NCI-H2029 treated with DMSO at 0.1 percent for 48 hours (cell line): ENCODE results near the gene SCAPER.
"Not testable (repeated sequence)": the region's sequence is repeated elsewhere in the genome, so short reads cannot be mapped to it uniquely, and the experiment has no call there.

Source experiments
- DNase-seq: peaks from one replicate; lab custom pipeline; 2025; lab: John Stamatoyannopoulos, UW

Gene SCAPER

DNA sequence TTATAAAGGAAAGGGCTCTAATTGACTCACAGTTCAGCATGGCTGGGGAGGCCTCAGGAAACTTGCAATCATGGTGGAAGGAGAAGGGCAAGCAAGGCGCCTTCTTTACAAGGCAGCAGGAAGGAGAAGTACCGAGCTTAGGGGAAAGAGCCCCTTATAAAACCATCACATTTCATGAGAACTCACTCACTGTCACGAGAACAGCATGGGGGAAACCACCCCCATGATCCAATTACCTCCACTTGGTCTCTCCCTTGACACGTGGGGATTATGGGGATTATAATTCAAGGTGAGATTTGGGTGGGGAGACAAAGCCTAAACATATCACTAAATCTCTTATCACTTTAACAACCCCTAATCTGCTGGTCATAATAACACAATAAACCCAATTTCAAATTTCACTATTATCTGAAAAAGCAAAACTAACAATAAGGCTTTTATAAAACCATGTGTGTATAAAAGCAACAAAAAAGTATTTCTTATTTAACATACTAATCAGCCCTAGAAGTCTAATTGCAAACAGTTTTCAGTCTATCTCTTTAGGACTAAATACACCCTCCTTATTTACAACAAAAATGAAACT lies 43.2 kb downstream of the SCAPER start:
- no peak for DNase-seq

DNA sequence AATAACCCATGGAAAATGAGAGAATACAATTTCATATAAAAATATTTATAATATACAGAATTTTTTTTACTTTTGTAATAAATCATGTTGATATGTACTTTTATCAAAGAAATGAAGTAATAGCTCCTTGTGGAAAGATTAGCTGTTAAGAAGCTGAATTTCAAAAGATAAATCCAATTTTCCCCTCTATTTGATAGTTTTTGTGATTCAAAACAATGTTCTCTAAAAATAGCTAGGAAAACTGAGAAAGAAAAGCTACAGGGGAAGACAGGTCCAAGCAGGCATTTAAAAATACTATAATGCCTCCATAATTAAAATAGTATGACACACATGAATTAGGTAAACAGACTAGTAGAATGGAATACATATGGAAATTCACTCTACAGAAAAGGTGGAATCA lies 44.9 kb downstream of the SCAPER start:
- no peak for DNase-seq

- DNase-seq = not testable (repeated sequence)
Observed at GRCh38 chr15:76850367-76850766, 54.8 kb downstream of the SCAPER start.

- DNase-seq = no peak
Observed at GRCh38 chr15:76846782-76847181, 58.4 kb downstream of the SCAPER start.

- DNase-seq = no peak
Observed at GRCh38 chr15:76844096-76844495, 61.0 kb downstream of the SCAPER start.

DNA sequence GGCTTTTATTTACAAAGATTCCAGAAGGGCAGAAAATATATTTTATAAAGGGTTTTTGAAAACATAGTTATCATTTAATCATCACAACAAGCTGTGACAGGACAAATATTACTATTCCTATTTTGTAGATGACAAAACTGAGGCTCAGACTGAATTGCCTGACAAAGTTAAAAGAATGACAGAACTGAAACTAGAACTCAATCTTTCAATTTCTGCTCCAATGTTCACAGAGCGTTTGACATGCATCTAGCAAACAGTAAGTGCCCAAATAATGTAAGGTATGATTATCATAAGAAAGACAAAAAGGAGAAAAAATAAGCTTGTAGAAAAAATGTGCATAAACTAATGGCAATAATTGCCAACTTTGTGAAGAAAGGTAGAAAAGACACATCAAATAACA lies 61.9 kb downstream of the SCAPER start:
- DNase-seq = no peak

DNA sequence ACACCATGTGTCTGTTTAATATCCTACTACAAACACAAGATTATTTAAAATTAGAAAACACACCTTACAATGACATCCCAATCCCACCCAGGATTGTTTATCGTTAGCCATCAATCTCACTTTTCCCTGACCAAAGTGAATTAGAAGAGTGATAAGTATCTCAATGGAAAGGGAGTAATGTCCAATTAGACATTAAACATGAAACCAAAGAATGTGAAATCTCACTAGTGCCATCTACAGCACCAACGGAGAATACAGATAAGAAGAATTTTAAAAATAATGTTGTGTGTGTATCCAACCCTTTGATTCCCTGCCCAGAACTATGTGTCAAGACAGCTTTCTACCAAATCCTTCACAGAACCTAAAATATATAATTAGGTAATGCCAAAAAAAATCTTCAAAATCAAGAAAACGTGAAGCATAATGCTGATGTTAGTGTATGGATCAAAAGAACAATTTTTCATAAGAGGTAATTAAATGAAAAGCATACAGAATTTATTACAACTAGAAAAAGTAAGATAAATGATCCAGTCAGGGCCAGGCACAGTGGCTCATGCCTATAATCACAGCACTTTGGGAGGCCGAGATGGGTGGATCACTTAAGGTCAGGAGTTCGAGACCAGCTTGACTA lies 64.2 kb downstream of the SCAPER start:
- peak; percentile 18 for DNase-seq

DNA sequence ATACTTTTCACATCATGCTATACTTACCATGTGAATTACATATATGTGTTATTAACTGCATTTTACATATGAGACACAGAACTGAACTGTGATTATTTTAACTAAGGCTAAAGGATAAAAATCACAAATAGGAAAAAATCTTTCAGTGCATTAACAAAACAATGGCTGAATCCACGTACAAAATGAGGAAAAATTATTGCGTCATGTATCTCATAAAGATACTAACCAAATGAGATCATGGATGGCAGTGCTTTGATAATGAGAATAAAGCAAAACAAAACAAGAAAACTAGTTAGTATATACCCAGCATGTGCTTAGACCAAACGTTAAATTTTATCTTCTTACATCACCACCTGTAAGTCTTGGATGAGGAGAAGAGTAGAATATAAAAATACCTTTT lies 66.0 kb downstream of the SCAPER start:
- no peak for DNase-seq

DNA sequence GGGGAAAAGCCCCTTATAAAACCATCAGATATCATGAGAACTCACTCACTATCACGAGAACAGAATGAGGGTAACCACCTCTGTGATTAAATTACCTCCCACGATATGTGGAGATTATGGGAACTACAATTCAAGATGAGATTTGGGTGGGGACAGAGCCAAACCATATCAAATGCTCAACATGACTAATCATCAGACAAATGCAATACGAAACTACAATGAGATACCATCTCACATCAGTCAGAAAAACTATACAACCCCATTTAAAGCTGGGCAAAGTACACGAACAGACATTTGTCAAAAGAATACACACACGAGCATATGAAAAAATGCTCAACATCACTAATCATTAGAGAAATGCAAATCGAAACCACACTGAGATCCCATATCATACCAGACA lies 67.7 kb downstream of the SCAPER start:
- DNase-seq = no peak

DNA sequence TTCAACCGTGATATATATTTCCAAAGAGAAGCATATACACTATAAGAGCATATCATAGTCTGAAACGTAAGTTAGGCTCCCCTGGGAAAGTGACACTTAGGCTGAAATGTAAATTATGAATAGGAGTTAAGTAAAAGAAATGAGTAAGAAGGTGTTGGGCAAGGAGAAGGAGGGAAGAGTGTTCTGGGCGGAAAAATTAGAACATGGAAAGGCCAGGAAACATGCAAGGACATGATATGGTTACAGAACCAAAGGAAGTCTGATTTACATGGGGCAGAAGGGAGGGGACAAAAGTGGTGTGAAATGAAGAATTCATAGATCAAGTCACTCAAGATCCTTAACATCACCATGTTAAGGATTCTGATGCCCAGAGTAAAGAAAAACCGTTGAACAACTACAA lies 75.2 kb downstream of the SCAPER start:
- no peak for DNase-seq

- peak; percentile 61 for DNase-seq
Observed at GRCh38 chr15:76823890-76824289, 81.2 kb downstream of the SCAPER start.

- DNase-seq = no peak
Observed at GRCh38 chr15:76823303-76823702, 81.8 kb downstream of the SCAPER start.

- DNase-seq = not testable (repeated sequence)
Observed at GRCh38 chr15:76818926-76819325, 86.2 kb downstream of the SCAPER start.

GRCh38 chr15:76815421-76815820 lies 89.7 kb downstream of the SCAPER start:
- no peak for DNase-seq

GRCh38 chr15:76812381-76812780 lies 92.8 kb downstream of the SCAPER start:
- DNase-seq = no peak

DNA sequence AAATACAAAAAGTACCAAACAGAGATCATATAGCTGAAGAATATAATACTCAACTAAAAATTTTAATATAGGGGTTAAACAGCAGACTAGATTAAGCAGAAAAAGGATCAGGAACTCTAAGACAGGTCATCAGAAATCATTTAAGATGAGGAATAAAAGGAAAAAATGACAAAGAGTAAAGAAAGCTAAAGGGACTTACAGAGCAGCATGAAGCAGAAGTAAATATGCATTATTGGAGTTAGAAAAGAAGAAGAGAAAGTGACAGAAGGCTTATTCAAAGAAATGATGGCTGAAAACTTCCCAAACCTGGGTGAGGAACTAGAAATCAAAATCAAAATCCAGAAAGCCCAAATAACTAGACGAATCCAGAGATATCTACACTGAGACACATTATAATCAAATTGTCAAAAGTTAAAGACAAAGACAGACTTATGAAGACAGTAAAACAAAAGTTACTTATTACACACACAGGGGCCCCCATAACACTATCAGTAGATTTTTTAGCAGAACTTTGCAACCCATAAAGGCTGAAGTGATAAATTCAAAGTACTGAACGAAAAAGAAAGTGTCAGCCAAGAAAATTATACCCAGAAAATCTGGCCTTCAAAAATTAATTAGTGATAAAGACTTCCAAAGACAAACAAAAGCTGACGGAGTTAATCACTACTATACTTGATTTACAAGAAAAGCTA lies 95.6 kb downstream of the SCAPER start:
- DNase-seq = no peak

DNA sequence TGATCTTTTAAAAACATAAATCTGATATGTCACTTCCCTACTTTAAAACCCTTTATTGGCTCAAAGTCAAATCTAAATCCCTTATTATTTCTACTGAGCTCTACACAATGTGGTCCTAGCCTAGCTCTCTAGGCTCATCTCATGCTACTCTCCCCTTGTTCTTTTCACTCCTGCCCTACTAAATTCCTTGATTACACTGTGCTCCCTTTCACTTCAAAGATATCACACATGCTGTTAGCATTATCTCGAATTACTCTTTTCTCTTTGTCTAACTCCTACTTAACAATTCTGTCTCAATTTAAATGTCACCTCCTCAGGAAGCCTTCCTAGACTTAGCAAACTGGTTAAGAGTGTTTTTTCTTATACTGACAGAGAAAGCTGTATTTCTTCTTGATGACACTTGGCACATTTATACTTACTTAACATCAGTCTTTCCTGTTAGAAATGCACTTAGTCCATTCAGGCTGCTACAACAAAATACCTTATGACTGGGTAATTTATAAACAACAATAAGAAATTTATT lies 102.0 kb downstream of the SCAPER start:
- no peak for DNase-seq

DNA sequence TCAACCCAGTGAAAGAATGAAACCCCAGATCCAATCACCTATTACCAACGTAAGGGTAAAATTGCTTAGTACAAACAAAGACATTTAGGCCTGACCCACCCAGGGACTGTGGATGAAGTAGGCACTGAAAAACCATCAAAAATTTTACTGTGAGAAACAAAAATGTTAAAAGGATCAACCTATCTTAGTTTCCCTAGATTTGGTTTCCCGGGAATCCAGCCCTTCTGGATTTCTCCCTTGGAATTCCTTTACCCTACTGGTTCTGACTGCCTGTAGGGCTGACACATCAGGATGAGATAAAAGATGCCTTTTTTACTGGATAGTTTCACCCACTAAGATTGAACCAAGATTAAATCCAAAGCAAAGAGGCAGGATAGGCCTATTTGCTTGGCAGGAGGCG lies 102.7 kb downstream of the SCAPER start:
- no peak for DNase-seq

GRCh38 chr15:76799760-76800159 lies 105.4 kb downstream of the SCAPER start:
- DNase-seq = no peak

DNA sequence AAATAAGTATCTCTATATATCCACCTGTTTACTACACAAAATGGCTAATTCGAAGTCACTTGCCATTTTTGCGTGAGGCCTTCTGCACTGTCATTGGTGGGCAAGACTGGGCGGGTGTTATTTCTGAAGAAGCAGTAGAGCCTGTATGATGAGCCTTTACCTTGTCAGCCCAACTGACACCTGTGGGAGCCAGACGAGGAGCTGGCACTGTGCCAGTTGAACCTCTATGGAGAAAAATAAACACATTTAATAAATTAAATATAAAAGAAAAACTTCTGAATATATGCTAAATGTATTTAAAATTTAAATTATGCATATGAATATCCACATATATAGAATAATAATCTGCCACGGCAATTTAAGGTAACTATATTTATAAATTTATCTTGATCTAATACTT lies 109.9 kb downstream of the SCAPER start:
- DNase-seq = no peak

DNA sequence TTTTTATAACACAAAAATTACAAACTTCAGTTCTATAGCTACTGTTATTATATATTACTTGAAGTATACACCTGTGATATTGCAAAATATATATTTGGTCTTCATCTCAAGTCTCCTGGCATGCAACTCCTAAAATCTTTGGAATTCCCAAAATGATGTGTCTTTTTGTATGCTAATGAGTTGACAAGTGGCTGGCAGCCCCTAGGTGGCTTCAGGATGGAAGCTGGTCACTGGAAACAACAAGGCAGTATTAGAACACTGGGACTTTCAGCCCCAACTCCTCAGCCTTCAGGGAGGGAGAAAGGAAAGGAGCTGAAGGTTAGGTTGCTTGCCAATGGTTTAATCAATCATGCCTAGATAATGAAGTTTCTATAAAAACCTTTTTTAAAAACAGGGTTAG lies 112.0 kb downstream of the SCAPER start:
- no peak for DNase-seq

DNA sequence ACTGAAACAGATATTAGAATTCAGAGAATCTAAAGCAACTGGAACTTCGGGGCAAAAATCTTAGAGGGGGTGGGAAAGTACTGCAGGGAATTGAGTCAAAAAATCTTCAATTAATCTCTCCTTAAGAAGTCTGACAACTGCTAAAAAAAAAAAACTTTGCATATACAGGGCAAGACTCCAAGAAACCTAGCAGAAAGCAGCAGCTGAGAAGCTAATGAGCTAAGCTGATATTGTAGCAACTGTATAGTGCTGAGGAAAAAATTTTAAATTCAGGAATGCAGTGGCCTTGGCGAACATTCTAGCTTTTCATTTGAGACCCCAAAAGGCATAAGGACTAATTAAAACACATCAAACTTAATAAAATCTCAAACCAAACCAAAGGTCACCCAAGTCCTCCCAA lies 113.6 kb downstream of the SCAPER start:
- DNase-seq = no peak

DNA sequence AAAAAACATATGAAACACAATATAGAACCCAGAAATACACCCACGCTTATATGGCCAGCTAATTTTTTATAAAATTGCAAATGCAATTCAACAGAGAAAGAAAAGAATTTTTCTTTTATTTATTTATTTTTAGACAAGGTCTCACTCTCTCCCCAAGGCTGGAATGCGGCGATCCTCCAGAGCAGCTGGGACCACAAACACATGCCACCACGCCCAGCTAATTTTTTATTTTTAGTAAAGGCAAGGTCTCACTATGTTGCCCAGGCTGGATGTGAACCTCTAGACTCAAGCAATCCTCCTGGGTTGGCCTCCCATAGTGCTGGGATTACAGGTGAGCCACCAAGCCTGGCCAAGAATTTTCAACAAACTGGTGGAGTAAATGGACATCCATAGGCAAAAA lies 117.9 kb downstream of the SCAPER start:
- DNase-seq = no peak
